WTC11 (cell line): ENCODE data around the gene CALN1. TPM values are rescaled to one million over a fixed set of nuclear protein-coding genes. Genes with fewer than 3 reads are reported as not detected.

Experiments used
- ATAC-seq: fragments of 200-7000 bp; cut with Tn5 transposase; 2 replicates; pipeline ENCODE4 v1.10.0; 2021; ENCODE audit warnings: mild to moderate bottlenecking, moderate library complexity
- CTCF ChIA-PET: fragments of 300-600 bp; sonication (Branson Sonifier 250); formaldehyde crosslinking; loops from one replicate; lab custom pipeline; 2021; ENCODE audit warnings: antibody characterized with exemption; lab: Charles Lee
- POLR2A ChIA-PET: fragments of 350-600 bp; sonication (Branson Sonifier 250); formaldehyde crosslinking; loops from one replicate; lab custom pipeline; 2021; ENCODE audit warnings: antibody characterized with exemption; lab: Charles Lee
- DNase-seq: peaks from one replicate; pipeline ENCODE4 v3.0.0; 2021; ENCODE audit warnings: low spot score
- H3K27ac Mint-ChIP-seq: 2 replicates; pipeline ENCODE4 v1.8.0; 2021; ENCODE audit warnings: mixed read lengths
- H3K27me3 Mint-ChIP-seq: 2 replicates; pipeline ENCODE4 v1.8.0; 2021; ENCODE audit warnings: low read depth, mild to moderate bottlenecking, moderate library complexity, mixed read lengths
- H3K36me3 Mint-ChIP-seq: 2 replicates; pipeline ENCODE4 v1.8.0; 2021; ENCODE audit warnings: mixed read lengths
- H3K4me1 Mint-ChIP-seq: 2 replicates; pipeline ENCODE4 v1.8.0; 2022; ENCODE audit warnings: mixed read lengths
- H3K4me3 Mint-ChIP-seq: 2 replicates; pipeline ENCODE4 v1.8.0; 2021; ENCODE audit warnings: mild to moderate bottlenecking, moderate library complexity, mixed read lengths
- H3K9me3 Mint-ChIP-seq: 2 replicates; pipeline ENCODE4 v1.8.0; 2021; ENCODE audit warnings: mixed read lengths
- EMX1 ChIP-seq: fragments of 250-450 bp; sonication (Bioruptor Pico); IDR thresholded peaks from 2 replicates; pipeline ENCODE4 v1.8.0; 2021; ENCODE audit warnings: mild to moderate bottlenecking
- GABPB1 ChIP-seq: sonication (generic); formaldehyde crosslinking; IDR thresholded peaks from 2 replicates; pipeline ENCODE4 v1.8.1; 2023; ENCODE audit warnings: mild to moderate bottlenecking, missing genetic modification reagents
- MXD4 ChIP-seq: fragments of 250-450 bp; sonication (Bioruptor Pico); IDR thresholded peaks from 2 replicates; pipeline ENCODE4 v1.8.0; 2021; ENCODE audit warnings: mild to moderate bottlenecking, moderate library complexity, borderline replicate concordance
- NFATC4 ChIP-seq: fragments of 250-450 bp; sonication (Bioruptor Pico); IDR thresholded peaks from 2 replicates; pipeline ENCODE4 v1.9.0; 2021; ENCODE audit warnings: mild to moderate bottlenecking
- NFE2L1 ChIP-seq: sonication (generic); formaldehyde crosslinking; IDR thresholded peaks from 2 replicates; pipeline ENCODE4 v1.8.1; 2023; ENCODE audit warnings: missing genetic modification reagents
- RORB ChIP-seq: fragments of 250-450 bp; sonication (Bioruptor Pico); IDR thresholded peaks from 2 replicates; pipeline ENCODE4 v1.9.0; 2021; ENCODE audit warnings: mild to moderate bottlenecking
- TEAD1 ChIP-seq: sonication (generic); formaldehyde crosslinking; IDR thresholded peaks from 2 replicates; pipeline ENCODE4 v1.8.0; 2022; ENCODE audit warnings: mild to moderate bottlenecking, missing genetic modification reagents
- total RNA-seq: library from RNA; stranded (reverse); gene quantifications from 3 replicates; pipeline ENCODE4 v1.2.3, GENCODE V29; 2021
- TF ChIP-seq, protein P1 (sequence below): fragments of 250-450 bp; sonication (Bioruptor Pico); IDR thresholded peaks from 2 replicates; pipeline ENCODE4 v1.9.0; 2021; ENCODE audit warnings: mild to moderate bottlenecking, borderline replicate concordance
- TF ChIP-seq, protein P2 (sequence below): sonication (generic); formaldehyde crosslinking; IDR thresholded peaks from 2 replicates; pipeline ENCODE4 v1.8.0; 2022; ENCODE audit warnings: mild to moderate bottlenecking, missing genetic modification reagents
- TF ChIP-seq, protein P3 (sequence below): sonication (generic); formaldehyde crosslinking; IDR thresholded peaks from 2 replicates; pipeline ENCODE4 v1.8.0; 2022; ENCODE audit warnings: mild to moderate bottlenecking, missing genetic modification reagents
- TF ChIP-seq, protein P4 (sequence below): sonication (generic); formaldehyde crosslinking; IDR thresholded peaks from 2 replicates; pipeline ENCODE4 v1.8.1; 2022; ENCODE audit warnings: low read depth, mild to moderate bottlenecking, moderate library complexity, missing genetic modification reagents, borderline replicate concordance
- TF ChIP-seq, protein P5 (sequence below): sonication (generic); formaldehyde crosslinking; IDR thresholded peaks from 2 replicates; pipeline ENCODE4 v1.8.1; 2022; ENCODE audit warnings: missing genetic modification reagents, borderline replicate concordance
- TF ChIP-seq, protein P6 (sequence below): sonication (generic); formaldehyde crosslinking; IDR thresholded peaks from 2 replicates; pipeline ENCODE4 v1.8.1; 2023; ENCODE audit warnings: mild to moderate bottlenecking, missing genetic modification reagents, borderline replicate concordance

Gene CALN1
- total RNA-seq, 1 experiment from 2014 or later = 10.5 TPM

DNA sequence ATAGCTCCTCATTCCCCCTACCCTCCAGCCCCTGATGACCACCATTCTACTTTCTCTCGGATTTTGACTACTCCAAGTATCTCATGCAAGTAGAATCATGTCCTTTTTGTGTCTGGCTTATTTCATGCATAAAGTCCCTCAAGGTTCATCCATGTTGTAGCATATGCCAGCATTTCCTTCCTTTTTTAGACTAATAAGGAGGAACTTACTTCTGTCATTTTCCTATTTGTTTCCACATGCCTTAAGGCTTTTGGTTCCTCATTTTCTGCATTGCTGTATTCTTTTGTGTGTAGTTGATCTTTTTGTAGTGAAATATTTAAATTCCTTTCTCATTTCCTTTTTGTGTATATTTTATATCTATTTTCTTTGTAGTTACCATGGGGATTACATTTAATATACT lies 376.9 kb downstream of the CALN1 start:
- H3K4me3 Mint-ChIP-seq = no peak overlapping the region
- TF ChIP-seq NFATC4 (CRISPR knock-in tag) (no peak), RORB (CRISPR knock-in tag) (no peak)
- TF ChIP-seq, protein P1, sequence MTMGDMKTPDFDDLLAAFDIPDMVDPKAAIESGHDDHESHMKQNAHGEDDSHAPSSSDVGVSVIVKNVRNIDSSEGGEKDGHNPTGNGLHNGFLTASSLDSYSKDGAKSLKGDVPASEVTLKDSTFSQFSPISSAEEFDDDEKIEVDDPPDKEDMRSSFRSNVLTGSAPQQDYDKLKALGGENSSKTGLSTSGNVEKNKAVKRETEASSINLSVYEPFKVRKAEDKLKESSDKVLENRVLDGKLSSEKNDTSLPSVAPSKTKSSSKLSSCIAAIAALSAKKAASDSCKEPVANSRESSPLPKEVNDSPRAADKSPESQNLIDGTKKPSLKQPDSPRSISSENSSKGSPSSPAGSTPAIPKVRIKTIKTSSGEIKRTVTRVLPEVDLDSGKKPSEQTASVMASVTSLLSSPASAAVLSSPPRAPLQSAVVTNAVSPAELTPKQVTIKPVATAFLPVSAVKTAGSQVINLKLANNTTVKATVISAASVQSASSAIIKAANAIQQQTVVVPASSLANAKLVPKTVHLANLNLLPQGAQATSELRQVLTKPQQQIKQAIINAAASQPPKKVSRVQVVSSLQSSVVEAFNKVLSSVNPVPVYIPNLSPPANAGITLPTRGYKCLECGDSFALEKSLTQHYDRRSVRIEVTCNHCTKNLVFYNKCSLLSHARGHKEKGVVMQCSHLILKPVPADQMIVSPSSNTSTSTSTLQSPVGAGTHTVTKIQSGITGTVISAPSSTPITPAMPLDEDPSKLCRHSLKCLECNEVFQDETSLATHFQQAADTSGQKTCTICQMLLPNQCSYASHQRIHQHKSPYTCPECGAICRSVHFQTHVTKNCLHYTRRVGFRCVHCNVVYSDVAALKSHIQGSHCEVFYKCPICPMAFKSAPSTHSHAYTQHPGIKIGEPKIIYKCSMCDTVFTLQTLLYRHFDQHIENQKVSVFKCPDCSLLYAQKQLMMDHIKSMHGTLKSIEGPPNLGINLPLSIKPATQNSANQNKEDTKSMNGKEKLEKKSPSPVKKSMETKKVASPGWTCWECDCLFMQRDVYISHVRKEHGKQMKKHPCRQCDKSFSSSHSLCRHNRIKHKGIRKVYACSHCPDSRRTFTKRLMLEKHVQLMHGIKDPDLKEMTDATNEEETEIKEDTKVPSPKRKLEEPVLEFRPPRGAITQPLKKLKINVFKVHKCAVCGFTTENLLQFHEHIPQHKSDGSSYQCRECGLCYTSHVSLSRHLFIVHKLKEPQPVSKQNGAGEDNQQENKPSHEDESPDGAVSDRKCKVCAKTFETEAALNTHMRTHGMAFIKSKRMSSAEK (CRISPR knock-in tag) = no peak
- TF ChIP-seq, protein P2, sequence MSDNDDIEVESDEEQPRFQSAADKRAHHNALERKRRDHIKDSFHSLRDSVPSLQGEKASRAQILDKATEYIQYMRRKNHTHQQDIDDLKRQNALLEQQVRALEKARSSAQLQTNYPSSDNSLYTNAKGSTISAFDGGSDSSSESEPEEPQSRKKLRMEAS (CRISPR knock-in tag) = no peak
- DNase-seq = no peak
- H3K9me3 Mint-ChIP-seq = peaks cover 6% of the 10 kb centered on the region
- CTCF ChIA-PET = interaction anchor here (1.4 kb wide), 1 partner anchor 283 kb away, joined by 3 read pairs; no protein-coding TSS in a partner anchor
- no peaks in the 10 kb centered on the region for H3K27me3 Mint-ChIP-seq
- POLR2A ChIA-PET = interaction anchor here (0.6 kb wide), 1 partner anchor 1756 kb away, joined by 3 read pairs; no protein-coding TSS in a partner anchor
- H3K36me3 Mint-ChIP-seq = no peaks in the 10 kb centered on the region
- H3K4me1 Mint-ChIP-seq = peaks cover 9% of the 10 kb centered on the region
- H3K27ac Mint-ChIP-seq = no peak overlapping the region
- ATAC-seq = no peak

DNA sequence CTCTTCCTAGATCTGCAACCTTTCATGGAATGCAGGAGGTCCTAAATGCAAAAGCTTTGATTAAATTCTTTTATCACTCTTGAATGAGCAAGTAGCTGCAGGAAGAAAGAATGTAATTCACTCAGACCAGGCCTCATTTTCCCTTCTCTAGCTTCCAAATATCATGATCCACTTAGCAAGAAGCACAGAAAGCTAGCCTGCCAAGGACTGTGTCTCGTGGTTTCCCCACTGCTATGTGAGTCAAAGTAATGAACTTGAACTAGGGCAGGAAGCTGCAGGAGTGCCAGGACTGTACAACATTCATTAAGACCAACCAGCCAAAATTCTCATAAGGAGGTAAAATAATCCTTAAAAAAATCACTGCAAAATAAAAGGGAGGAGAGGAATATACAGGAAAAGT lies 379.2 kb downstream of the CALN1 start:
- peaks cover 16% of the 10 kb centered on the region for H3K9me3 Mint-ChIP-seq

More for the DNA sequence above, 379.2 kb downstream of the CALN1 start:
- ATAC-seq (no peak), DNase-seq (no peak)
- no peak overlapping the region for H3K27ac Mint-ChIP-seq
- H3K27me3 Mint-ChIP-seq = no peaks in the 10 kb centered on the region
- ChIA-PET CTCF (interaction anchor here (0.6 kb wide), 1 partner anchor 107 kb away, joined by 3 read pairs; no protein-coding TSS in a partner anchor), POLR2A (no interaction called here)
- no peak overlapping the region for H3K4me3 Mint-ChIP-seq
- TF ChIP-seq MXD4 (CRISPR knock-in tag) (no peak), EMX1 (CRISPR knock-in tag) (no peak), GABPB1 (CRISPR knock-in tag) (no peak), TEAD1 (CRISPR knock-in tag) (no peak), NFE2L1 (no peak)
- TF ChIP-seq, protein P3, sequence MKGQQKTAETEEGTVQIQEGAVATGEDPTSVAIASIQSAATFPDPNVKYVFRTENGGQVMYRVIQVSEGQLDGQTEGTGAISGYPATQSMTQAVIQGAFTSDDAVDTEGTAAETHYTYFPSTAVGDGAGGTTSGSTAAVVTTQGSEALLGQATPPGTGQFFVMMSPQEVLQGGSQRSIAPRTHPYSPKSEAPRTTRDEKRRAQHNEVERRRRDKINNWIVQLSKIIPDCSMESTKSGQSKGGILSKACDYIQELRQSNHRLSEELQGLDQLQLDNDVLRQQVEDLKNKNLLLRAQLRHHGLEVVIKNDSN (CRISPR knock-in tag) = no peak
- TF ChIP-seq, protein P4, sequence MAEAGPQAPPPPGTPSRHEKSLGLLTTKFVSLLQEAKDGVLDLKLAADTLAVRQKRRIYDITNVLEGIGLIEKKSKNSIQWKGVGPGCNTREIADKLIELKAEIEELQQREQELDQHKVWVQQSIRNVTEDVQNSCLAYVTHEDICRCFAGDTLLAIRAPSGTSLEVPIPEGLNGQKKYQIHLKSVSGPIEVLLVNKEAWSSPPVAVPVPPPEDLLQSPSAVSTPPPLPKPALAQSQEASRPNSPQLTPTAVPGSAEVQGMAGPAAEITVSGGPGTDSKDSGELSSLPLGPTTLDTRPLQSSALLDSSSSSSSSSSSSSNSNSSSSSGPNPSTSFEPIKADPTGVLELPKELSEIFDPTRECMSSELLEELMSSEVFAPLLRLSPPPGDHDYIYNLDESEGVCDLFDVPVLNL = no peak
- TF ChIP-seq, protein P5, sequence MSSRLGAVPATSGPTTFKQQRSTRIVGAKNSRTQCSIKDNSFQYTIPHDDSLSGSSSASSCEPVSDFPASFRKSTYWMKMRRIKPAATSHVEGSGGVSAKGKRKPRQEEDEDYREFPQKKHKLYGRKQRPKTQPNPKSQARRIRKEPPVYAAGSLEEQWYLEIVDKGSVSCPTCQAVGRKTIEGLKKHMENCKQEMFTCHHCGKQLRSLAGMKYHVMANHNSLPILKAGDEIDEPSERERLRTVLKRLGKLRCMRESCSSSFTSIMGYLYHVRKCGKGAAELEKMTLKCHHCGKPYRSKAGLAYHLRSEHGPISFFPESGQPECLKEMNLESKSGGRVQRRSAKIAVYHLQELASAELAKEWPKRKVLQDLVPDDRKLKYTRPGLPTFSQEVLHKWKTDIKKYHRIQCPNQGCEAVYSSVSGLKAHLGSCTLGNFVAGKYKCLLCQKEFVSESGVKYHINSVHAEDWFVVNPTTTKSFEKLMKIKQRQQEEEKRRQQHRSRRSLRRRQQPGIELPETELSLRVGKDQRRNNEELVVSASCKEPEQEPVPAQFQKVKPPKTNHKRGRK (CRISPR knock-in tag) = no peak
- TF ChIP-seq, protein P6, sequence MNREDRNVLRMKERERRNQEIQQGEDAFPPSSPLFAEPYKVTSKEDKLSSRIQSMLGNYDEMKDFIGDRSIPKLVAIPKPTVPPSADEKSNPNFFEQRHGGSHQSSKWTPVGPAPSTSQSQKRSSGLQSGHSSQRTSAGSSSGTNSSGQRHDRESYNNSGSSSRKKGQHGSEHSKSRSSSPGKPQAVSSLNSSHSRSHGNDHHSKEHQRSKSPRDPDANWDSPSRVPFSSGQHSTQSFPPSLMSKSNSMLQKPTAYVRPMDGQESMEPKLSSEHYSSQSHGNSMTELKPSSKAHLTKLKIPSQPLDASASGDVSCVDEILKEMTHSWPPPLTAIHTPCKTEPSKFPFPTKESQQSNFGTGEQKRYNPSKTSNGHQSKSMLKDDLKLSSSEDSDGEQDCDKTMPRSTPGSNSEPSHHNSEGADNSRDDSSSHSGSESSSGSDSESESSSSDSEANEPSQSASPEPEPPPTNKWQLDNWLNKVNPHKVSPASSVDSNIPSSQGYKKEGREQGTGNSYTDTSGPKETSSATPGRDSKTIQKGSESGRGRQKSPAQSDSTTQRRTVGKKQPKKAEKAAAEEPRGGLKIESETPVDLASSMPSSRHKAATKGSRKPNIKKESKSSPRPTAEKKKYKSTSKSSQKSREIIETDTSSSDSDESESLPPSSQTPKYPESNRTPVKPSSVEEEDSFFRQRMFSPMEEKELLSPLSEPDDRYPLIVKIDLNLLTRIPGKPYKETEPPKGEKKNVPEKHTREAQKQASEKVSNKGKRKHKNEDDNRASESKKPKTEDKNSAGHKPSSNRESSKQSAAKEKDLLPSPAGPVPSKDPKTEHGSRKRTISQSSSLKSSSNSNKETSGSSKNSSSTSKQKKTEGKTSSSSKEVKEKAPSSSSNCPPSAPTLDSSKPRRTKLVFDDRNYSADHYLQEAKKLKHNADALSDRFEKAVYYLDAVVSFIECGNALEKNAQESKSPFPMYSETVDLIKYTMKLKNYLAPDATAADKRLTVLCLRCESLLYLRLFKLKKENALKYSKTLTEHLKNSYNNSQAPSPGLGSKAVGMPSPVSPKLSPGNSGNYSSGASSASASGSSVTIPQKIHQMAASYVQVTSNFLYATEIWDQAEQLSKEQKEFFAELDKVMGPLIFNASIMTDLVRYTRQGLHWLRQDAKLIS (CRISPR knock-in tag) = no peak
- H3K36me3 Mint-ChIP-seq = peaks cover 10% of the 10 kb centered on the region; the same call in 1 of the 2 replicates
- H3K4me1 Mint-ChIP-seq = peaks cover 11% of the 10 kb centered on the region
